HepG2 (cell line): ENCODE data around the gene UCN2. TPM values are rescaled to one million over a fixed set of nuclear protein-coding genes. Genes with fewer than 3 reads are reported as not detected.

Experiments
- ASH2L ChIP-seq: fragments of 300-600, 200-600 bp; sonication (generic); IDR thresholded peaks from 2 replicates; pipeline ENCODE4 v1.7.0; 2017; ENCODE audit warnings: low read depth, mild to moderate bottlenecking, moderate library complexity, mixed read lengths, low read length; ENCODE audit not compliant: insufficient read length
- HNF1B ChIP-seq: sonication (generic); formaldehyde crosslinking; IDR thresholded peaks from 2 replicates; pipeline ENCODE4 v1.5.1; 2020; ENCODE audit warnings: mild to moderate bottlenecking, moderate library complexity, missing genetic modification reagents
- HOXD1 ChIP-seq: sonication (generic); formaldehyde crosslinking; IDR thresholded peaks from 2 replicates; pipeline ENCODE4 v1.5.0; 2020; ENCODE audit warnings: missing genetic modification reagents
- IRX3 ChIP-seq: sonication (generic); formaldehyde crosslinking; IDR thresholded peaks from 2 replicates; pipeline ENCODE4 v1.8.1; 2023; ENCODE audit warnings: mild to moderate bottlenecking, low read depth, missing genetic modification reagents, borderline replicate concordance
- MAFF ChIP-seq: IDR thresholded peaks from 2 replicates; pipeline ENCODE4 v1.6.1; 2011; ENCODE audit warnings: low read depth, low read length, improper control_type of control experiment
- MAZ ChIP-seq, 2 experiments: sonication (generic) in 1 of 2; formaldehyde crosslinking in 1 of 2; IDR thresholded peaks; 2 replicates each; pipeline versions ENCODE4 v1.5.0 to v1.6.1; 2012 to 2020; ENCODE audit warnings: low read depth in 2 of 2, mild to moderate bottlenecking in 2 of 2, borderline replicate concordance in 1 of 2, improper control_type of control experiment in 1 of 2, low read length in 1 of 2, missing genetic modification reagents in 1 of 2, moderate library complexity in 1 of 2
- NFAT5 ChIP-seq: sonication (generic); formaldehyde crosslinking; IDR thresholded peaks from 2 replicates; pipeline ENCODE4 v1.4.0; 2020; ENCODE audit warnings: missing genetic modification reagents
- NFYC ChIP-seq: IDR thresholded peaks from 2 replicates; pipeline ENCODE4 v1.6.1; 2016; ENCODE audit warnings: missing genetic modification reagents, missing compliant biosample characterization
- PHF21A ChIP-seq: sonication (generic); formaldehyde crosslinking; IDR thresholded peaks from 2 replicates; pipeline ENCODE4 v1.5.0; 2020; ENCODE audit warnings: mild to moderate bottlenecking, missing genetic modification reagents
- RCOR2 ChIP-seq: IDR thresholded peaks from 2 replicates; pipeline ENCODE4 v1.6.1; 2016; ENCODE audit warnings: missing biosample characterization, missing genetic modification reagents
- REXO4 ChIP-seq: sonication (generic); formaldehyde crosslinking; IDR thresholded peaks from 2 replicates; pipeline ENCODE4 v1.8.0; 2022; ENCODE audit warnings: missing genetic modification reagents, mild to moderate bottlenecking, borderline replicate concordance
- SP2 ChIP-seq: sonication (generic); formaldehyde crosslinking; IDR thresholded peaks from 2 replicates; pipeline ENCODE4 v1.5.1; 2020; ENCODE audit warnings: mild to moderate bottlenecking, missing genetic modification reagents
- STAT6 ChIP-seq: sonication (generic); formaldehyde crosslinking; IDR thresholded peaks from 2 replicates; pipeline ENCODE4 v1.4.0; 2020; ENCODE audit warnings: missing genetic modification reagents, mild to moderate bottlenecking, borderline replicate concordance
- ZC3H4 ChIP-seq: sonication (generic); formaldehyde crosslinking; IDR thresholded peaks from 2 replicates; pipeline ENCODE4 v1.4.0; 2020; ENCODE audit warnings: missing genetic modification reagents, borderline replicate concordance
- ZNF24 ChIP-seq: fragments of 450-650 bp; IDR thresholded peaks from 2 replicates; pipeline ENCODE4 v1.6.1; 2017; ENCODE audit warnings: antibody characterized with exemption, mild to moderate bottlenecking
- ZNF75D ChIP-seq: sonication (generic); formaldehyde crosslinking; IDR thresholded peaks from 2 replicates; pipeline ENCODE4 v1.8.1; 2023; ENCODE audit warnings: missing genetic modification reagents, mild to moderate bottlenecking, borderline replicate concordance
- polyA plus RNA-seq, 8 experiments: library from polyadenylated mRNA; depleted of rRNA in 3 of 8; stranded (reverse) in 7 of 8; unstranded in 1 of 8; fragments of >200 nt; fragmentation: Illumina TruSeq in 4 of 8; extraction: Trizol in 4 of 8; gene quantifications; 2 replicates each; pipeline versions ENCODE4 v1.2.1 to v1.2.3, GENCODE V29; 2011 to 2016; ENCODE audit warnings: low read depth in 4 of 8, missing spikeins in 1 of 8, mixed read lengths in 1 of 8; ENCODE audit not compliant: insufficient read depth in 1 of 8
- total RNA-seq, 5 experiments: library from RNA; depleted of rRNA; stranded (reverse); fragments of >200 nt; fragmentation: Illumina TruSeq; extraction: Trizol; gene quantifications; 2 replicates each; pipeline ENCODE4 v1.2.3, GENCODE V29; 2016; ENCODE audit warnings: low read depth in 1 of 5
- TF ChIP-seq, protein P1 (sequence below): sonication (generic); formaldehyde crosslinking; IDR thresholded peaks from 2 replicates; pipeline ENCODE4 v1.5.1; 2020; ENCODE audit warnings: missing genetic modification reagents, mild to moderate bottlenecking, borderline replicate concordance

UCN2 gene
- total and polyA plus RNA-seq, 2 of the 13 experiments (the other 11 are each of a cell fraction or from before 2014, with no cell fraction given): 0.07 to 1.5 TPM

- TF ChIP-seq STAT6 (CRISPR knock-in tag): peak; percentile 70; the same call in 1 of the 2 replicates
- no peak for TF ChIP-seq ZNF75D (CRISPR knock-in tag)
- TF ChIP-seq ZC3H4 (CRISPR knock-in tag): no peak
- no peak for TF ChIP-seq NFAT5
- TF ChIP-seq ZNF24: no peak
- peak; percentile 44; the same call in 1 of the 2 replicates for TF ChIP-seq NFYC (CRISPR knock-in tag)
- TF ChIP-seq, protein P1, sequence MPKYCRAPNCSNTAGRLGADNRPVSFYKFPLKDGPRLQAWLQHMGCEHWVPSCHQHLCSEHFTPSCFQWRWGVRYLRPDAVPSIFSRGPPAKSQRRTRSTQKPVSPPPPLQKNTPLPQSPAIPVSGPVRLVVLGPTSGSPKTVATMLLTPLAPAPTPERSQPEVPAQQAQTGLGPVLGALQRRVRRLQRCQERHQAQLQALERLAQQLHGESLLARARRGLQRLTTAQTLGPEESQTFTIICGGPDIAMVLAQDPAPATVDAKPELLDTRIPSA: 0 out of 2 replicates have a peak, but pooled peaks have one; percentile 65
- peak; percentile 46 for TF ChIP-seq ASH2L
- TF ChIP-seq PHF21A (CRISPR knock-in tag): peak; percentile 98
- TF ChIP-seq SP2 (CRISPR knock-in tag): peak; percentile 56; the same call in 1 of the 2 replicates
- TF ChIP-seq RCOR2 (CRISPR knock-in tag): peak; percentile 69
- TF ChIP-seq MAZ (IDR thresholded peaks at IDR 0.05; ENCODE audit: borderline replicate concordance, low read depth, low read length): peak; percentile 72; the same call in 1 of the 2 replicates
- peak; percentile 85 for TF ChIP-seq MAZ (CRISPR knock-in tag; IDR thresholded peaks at IDR 0.05; ENCODE audit: low read depth)
- peak; percentile 96 for TF ChIP-seq HNF1B (CRISPR knock-in tag)
- no peak for TF ChIP-seq IRX3 (CRISPR knock-in tag)
- TF ChIP-seq MAFF: peak; percentile 9; the same call in 1 of the 2 replicates
- no peak for TF ChIP-seq REXO4 (CRISPR knock-in tag)
- TF ChIP-seq HOXD1 (CRISPR knock-in tag): peak; percentile 75; the same call in 1 of the 2 replicates
These were observed 6.6 kb downstream of the UCN2 start, which contains the start of gene PFKFB4 (continued) for GRCh38 chr3:48556796-48557626.
